Medulla oblongata (tissue), 1 donor: ENCODE measurements around the gene PTPN3.

ENCODE experiments used
- DNase-seq: peaks from one replicate; pipeline ENCODE4 v3.0.0-alpha.2; 2015; ENCODE audit errors: extremely low spot score

PTPN3 gene

GRCh38 chr9:109426626-109427402 is 71.3 kb downstream of the PTPN3 start:
- no peak for DNase-seq

GRCh38 chr9:109424618-109425017 is 73.5 kb downstream of the PTPN3 start:
- DNase-seq = no peak

GRCh38 chr9:109423877-109424276 is 74.2 kb downstream of the PTPN3 start:
- DNase-seq = no peak

GRCh38 chr9:109422641-109423040 is 75.5 kb downstream of the PTPN3 start:
- DNase-seq = no peak

GRCh38 chr9:109421026-109421970 is 76.8 kb downstream of the PTPN3 start:
- DNase-seq = no peak

GRCh38 chr9:109419531-109419930 is 78.6 kb downstream of the PTPN3 start:
- DNase-seq = no peak

- DNase-seq = no peak
Observed at GRCh38 chr9:109418827-109419226, 79.3 kb downstream of the PTPN3 start.

- DNase-seq = no peak
Observed at GRCh38 chr9:109417585-109418544, 80.2 kb downstream of the PTPN3 start.

GRCh38 chr9:109417054-109417453 is 81.1 kb downstream of the PTPN3 start:
- DNase-seq = no peak

GRCh38 chr9:109416135-109416706 is 81.9 kb downstream of the PTPN3 start:
- no peak for DNase-seq

- no peak for DNase-seq
Observed at GRCh38 chr9:109414125-109414785, 83.9 kb downstream of the PTPN3 start.

- peak; percentile 54 for DNase-seq
Observed at GRCh38 chr9:109411798-109412352, 86.2 kb downstream of the PTPN3 start.

GRCh38 chr9:109411069-109411761 is 86.9 kb downstream of the PTPN3 start:
- no peak for DNase-seq

GRCh38 chr9:109409773-109410397 is 88.2 kb downstream of the PTPN3 start:
- DNase-seq = no peak

GRCh38 chr9:109408759-109409462 is 89.2 kb downstream of the PTPN3 start:
- no peak for DNase-seq

GRCh38 chr9:109403766-109404320 is 94.3 kb downstream of the PTPN3 start:
- DNase-seq = no peak

GRCh38 chr9:109403116-109403515 is 95.0 kb downstream of the PTPN3 start:
- no peak for DNase-seq

GRCh38 chr9:109401990-109402318 is 96.2 kb downstream of the PTPN3 start:
- DNase-seq = no peak
